Lower lobe of right lung (tissue), 2 donors: Measurements from ENCODE around the gene HMX1. TPM values are rescaled to one million over a fixed set of nuclear protein-coding genes. Genes with fewer than 3 reads are reported as not detected.

Experiments used
- ATAC-seq, 2 donors: fragments of 200-7000 bp; cut with Tn5 transposase; one replicate each; pipeline ENCODE4 v1.9.1; 2020 to 2022; ENCODE audit warnings: mild to moderate bottlenecking in 2 of 2, moderate library complexity in 2 of 2
- DNase-seq: peaks from one replicate; pipeline ENCODE4 v3.0.0-alpha.2; 2020
- H3K27ac ChIP-seq: fragments of 200-600 bp; one replicate; pipeline ENCODE4 v1.8.0; 2022
- H3K27me3 ChIP-seq: fragments of 200-600 bp; one replicate; pipeline ENCODE4 v1.8.0; 2022; ENCODE audit warnings: low read depth
- H3K36me3 ChIP-seq: fragments of 200-600 bp; one replicate; pipeline ENCODE4 v1.8.0; 2022; ENCODE audit warnings: mild to moderate bottlenecking
- H3K4me1 ChIP-seq: fragments of 200-600 bp; one replicate; pipeline ENCODE4 v1.8.0; 2022
- H3K4me3 ChIP-seq: fragments of 200-600 bp; one replicate; pipeline ENCODE4 v1.8.0; 2022; ENCODE audit warnings: mild to moderate bottlenecking
- H3K9me3 ChIP-seq: fragments of 200-600 bp; one replicate; pipeline ENCODE4 v1.8.0; 2022
- intact Hi-C: fragments of 100-400 bp; cut with DNase I; formaldehyde crosslinking; loops from one replicate; pipeline ENCODE4 v1.11.0; 2022
- total RNA-seq: library from RNA; stranded (reverse); fragmentation: NEBNext Ultra II Directional; extraction: Animal tissue kit (Norgen Biotek cat#: 25700); gene quantifications from one replicate; pipeline ENCODE4 v1.2.1, GENCODE V29; 2021
- TF ChIP-seq, protein P1 (sequence below): fragments of 200-600 bp; IDR thresholded peaks from one replicate; pipeline ENCODE4 v1.8.0; 2022; ENCODE audit warnings: antibody characterized with exemption, mild to moderate bottlenecking
- donor health status: DM: no; HTN: yes; CAD: no; lungs with severe emphysema.

Gene HMX1
- total RNA-seq, 1 donor from 2014 or later, result not detected

DNA sequence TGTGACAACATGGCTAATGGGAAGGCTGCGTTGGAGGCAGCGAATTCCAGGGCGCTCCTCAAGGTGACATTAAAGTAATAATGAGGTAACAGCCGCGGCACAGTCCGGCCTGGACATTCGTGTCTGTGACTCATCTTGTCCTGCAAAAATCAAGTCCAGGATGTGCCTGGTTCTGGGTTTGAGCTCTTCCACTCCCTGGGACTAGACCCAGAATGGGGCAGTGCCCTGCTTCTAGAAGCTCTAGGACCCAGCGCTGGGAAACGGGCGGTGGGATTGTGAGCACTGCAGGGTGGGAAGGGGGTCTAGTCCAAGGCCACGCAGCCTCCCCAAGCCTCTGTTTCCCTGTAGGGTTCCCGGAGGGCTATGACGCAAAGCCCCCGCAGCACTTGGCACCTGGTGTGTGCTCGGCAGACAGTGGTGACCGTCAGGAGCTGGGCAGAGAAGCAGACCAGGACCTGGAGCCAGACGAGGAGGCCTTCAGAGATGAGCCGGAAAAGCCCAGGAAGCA is 34.9 kb downstream of the HMX1 start:
- no peaks in the 10 kb centered on the region for H3K9me3 ChIP-seq
- no peaks in the 10 kb centered on the region for H3K36me3 ChIP-seq
- ATAC-seq (no peak), DNase-seq (peak; percentile 24)
- intact Hi-C loops, result no loop called here
- H3K4me1 ChIP-seq, result no peaks in the 10 kb centered on the region
- no peak overlapping the region for H3K27ac ChIP-seq
- TF ChIP-seq, protein P1, sequence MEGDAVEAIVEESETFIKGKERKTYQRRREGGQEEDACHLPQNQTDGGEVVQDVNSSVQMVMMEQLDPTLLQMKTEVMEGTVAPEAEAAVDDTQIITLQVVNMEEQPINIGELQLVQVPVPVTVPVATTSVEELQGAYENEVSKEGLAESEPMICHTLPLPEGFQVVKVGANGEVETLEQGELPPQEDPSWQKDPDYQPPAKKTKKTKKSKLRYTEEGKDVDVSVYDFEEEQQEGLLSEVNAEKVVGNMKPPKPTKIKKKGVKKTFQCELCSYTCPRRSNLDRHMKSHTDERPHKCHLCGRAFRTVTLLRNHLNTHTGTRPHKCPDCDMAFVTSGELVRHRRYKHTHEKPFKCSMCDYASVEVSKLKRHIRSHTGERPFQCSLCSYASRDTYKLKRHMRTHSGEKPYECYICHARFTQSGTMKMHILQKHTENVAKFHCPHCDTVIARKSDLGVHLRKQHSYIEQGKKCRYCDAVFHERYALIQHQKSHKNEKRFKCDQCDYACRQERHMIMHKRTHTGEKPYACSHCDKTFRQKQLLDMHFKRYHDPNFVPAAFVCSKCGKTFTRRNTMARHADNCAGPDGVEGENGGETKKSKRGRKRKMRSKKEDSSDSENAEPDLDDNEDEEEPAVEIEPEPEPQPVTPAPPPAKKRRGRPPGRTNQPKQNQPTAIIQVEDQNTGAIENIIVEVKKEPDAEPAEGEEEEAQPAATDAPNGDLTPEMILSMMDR, result no peak
- H3K4me3 ChIP-seq, result no peak overlapping the region
- H3K27me3 ChIP-seq, result peaks cover 9% of the 10 kb centered on the region

DNA sequence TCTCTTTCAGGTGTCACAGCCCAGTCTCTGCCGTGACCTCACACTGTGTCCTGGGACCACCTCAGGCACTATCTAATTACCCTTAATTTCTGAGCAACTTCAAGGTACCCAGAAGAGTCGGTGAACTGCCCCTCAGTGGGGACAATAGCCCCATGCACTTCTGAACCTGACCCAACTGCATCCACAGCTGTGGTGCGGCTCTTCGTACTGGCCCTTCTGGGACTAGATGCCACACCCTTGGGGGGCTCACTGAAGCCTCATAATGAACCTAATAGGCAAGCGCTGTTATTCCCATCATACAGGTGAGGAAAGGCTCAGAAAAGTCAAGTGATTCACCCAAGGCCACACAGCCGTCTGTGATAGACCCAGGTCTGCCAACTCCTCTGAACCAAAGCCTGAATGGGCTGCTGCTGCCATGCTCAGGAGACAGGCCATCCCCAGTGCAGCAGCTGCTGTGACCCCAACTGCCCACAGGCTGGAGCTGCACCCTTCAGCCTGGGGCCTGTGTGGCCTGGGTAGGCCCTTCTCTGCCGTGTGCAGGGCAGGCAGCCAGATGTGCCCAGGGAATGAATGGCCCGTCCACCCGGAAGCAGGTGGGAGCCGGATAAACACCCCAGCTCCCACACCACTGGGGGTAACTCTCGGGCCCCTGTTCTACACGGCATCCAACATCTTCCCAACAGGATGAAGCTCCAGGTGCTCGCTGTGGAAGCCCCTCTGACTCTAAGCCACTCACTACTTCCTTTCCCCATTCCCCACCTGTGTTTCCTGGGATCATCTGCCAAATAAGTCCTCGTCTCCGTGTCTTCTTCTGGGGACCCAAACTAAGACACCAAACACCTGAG is 35.9 kb downstream of the HMX1 start:
- TF ChIP-seq, protein P1, result no peak
- Histone ChIP-seq H3K27ac (no peak overlapping the region), H3K4me3 (no peak overlapping the region), H3K9me3 (no peaks in the 10 kb centered on the region), H3K27me3 (peaks cover 4% of the 10 kb centered on the region), H3K36me3 (no peaks in the 10 kb centered on the region), H3K4me1 (no peaks in the 10 kb centered on the region)
- DNase-seq (peak; percentile 20), ATAC-seq (no peak)
- intact Hi-C loops, result no loop called here

DNA sequence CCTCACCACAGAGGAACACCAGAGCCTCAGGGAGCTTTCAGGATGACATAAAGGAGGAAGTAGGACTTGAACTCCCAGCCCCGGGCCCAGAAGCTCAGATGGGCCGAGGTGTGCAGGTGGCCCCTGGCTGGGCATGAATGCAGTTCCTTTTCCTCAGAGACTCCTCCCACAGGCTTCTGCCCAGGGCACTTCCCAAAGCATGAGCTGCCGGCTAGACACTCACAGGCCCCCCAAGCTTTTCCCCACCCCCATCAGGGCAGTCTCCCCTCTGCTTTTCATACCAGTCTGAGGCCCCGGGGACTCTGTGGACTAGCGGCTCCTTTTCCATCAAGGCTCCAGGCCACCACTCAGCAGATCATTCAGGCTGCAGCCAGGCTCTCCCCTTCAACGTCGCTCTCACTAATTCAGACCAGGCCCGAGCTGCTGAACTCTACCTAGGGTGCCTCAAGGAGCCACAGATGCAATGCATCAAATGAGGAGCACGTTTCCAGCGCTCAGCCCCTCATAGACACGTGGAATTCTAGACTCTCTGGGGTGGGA is 36.9 kb downstream of the HMX1 start:
- H3K4me1 ChIP-seq, result no peaks in the 10 kb centered on the region
- no peaks in the 10 kb centered on the region for H3K27me3 ChIP-seq
- DNase-seq (peak; percentile 20), ATAC-seq (no peak)
- H3K9me3 ChIP-seq, result no peaks in the 10 kb centered on the region
- H3K4me3 ChIP-seq, result no peak overlapping the region
- TF ChIP-seq, protein P1, result no peak
- intact Hi-C loops, result no loop called here
- no peaks in the 10 kb centered on the region for H3K36me3 ChIP-seq
- H3K27ac ChIP-seq, result no peak overlapping the region

DNA sequence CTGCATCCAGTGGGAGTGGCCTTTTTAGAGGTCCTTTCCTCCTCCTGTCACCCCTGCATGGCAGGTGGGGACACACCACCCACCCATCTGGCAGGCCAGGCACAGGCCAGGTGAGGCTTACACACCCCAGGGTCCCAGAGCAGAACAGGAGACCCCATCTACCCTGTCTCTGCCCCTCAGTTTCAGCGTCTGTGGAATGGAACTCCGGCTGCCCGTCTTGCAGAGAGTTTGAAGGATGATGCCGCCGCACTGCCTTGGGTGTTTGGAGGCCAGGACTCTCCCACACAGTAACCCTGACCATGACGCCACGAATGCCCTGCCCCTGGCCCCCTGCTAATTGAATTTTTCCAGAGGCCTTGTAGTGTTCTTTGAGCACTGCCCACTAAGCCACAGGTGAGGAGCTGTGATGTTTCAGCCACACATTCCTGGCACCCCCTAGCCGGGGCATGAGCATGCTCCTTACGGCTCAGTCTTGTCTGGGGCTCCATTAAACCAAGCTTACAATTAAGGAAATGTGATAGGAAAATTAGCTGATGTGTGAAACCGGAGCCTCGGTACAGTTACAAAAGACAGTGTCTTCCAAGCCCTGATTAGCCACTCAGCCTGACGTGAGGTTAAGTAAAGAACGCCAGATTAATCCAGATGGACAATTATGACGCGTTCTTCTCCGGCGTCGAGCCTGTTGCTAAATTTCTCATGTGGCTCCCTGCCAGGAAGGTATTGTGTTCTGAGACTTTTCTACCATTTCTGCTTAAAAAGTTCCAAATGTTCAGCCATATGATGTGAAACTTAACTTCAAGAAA is 39.3 kb downstream of the HMX1 start:
- no peak for ATAC-seq
- Histone ChIP-seq H3K27ac (no peak overlapping the region), H3K4me1 (no peaks in the 10 kb centered on the region), H3K4me3 (no peak overlapping the region), H3K27me3 (no peaks in the 10 kb centered on the region), H3K9me3 (no peaks in the 10 kb centered on the region), H3K36me3 (no peaks in the 10 kb centered on the region)
- peak; percentile 14 for DNase-seq
- intact Hi-C loops, result no loop called here
- TF ChIP-seq, protein P1, result no peak
